Vagina (tissue), 2 donors: ENCODE data around the gene RNU1-3. TPM values are rescaled to one million over a fixed set of nuclear protein-coding genes. Genes with fewer than 3 reads are reported as not detected.
A peak's percentile ranks its signal among the peaks of the same experiment; 100 is the strongest.
"Not testable (repeated sequence)": the region's sequence is repeated elsewhere in the genome, so short reads cannot be mapped to it uniquely, and the experiment has no call there.

Experiments
- DNase-seq, 2 donors: peaks; one replicate each; pipeline ENCODE4 v3.0.0-alpha.2; 2017; ENCODE audit errors: extremely low spot score in 2 of 2
- H3K27ac ChIP-seq: fragments of 200-600 bp; sonication (generic); one replicate; pipeline ENCODE4 v1.5.1; 2019
- H3K27me3 ChIP-seq: fragments of 200-600 bp; sonication (generic); one replicate; pipeline ENCODE4 v1.5.1; 2019
- H3K36me3 ChIP-seq, 2 donors: fragments of 200-600 bp; sonication (generic); one replicate each; pipeline ENCODE4 v1.5.1; 2017 to 2019
- H3K4me1 ChIP-seq: fragments of 200-600 bp; sonication (generic); one replicate; pipeline ENCODE4 v1.5.1; 2019
- H3K4me3 ChIP-seq, 2 donors: fragments of 200-600 bp; sonication (generic); 1 replicate in 1 of 2; 2 replicates in 1 of 2; pipeline ENCODE4 v1.5.1; 2016 to 2019
- H3K9me3 ChIP-seq: fragments of 200-600 bp; sonication (generic); one replicate; pipeline ENCODE4 v1.5.1; 2019
- POLR2A ChIP-seq, 2 donors: fragments of 450-650 bp; IDR thresholded peaks; one replicate each; pipeline ENCODE4 v1.6.1; 2017; ENCODE audit warnings: antibody characterized with exemption in 2 of 2, mild to moderate bottlenecking in 2 of 2, moderate library complexity in 2 of 2
- POLR2AphosphoS5 ChIP-seq, 2 donors: sonication (generic); formaldehyde crosslinking; IDR thresholded peaks; one replicate each; pipeline ENCODE4 v1.9.0; 2017; ENCODE audit warnings: antibody characterized with exemption in 2 of 2, mild to moderate bottlenecking in 2 of 2, low read depth in 1 of 2; ENCODE audit not compliant: insufficient read depth in 1 of 2
- intact Hi-C: fragments of 100-400 bp; cut with DNase I; formaldehyde crosslinking; loops from one replicate; pipeline ENCODE4 v1.15.1; 2023
- total RNA-seq: library from RNA; depleted of rRNA; stranded (reverse); fragments of >200 nt; gene quantifications from one replicate; pipeline ENCODE4 v1.2.3, GENCODE V29; 2016
- TF ChIP-seq, protein P1 (sequence below), 3 experiments: fragments of 450-650 bp in 2 of 3; fragments of 200-600 bp in 1 of 3; sonication (generic) in 1 of 3; IDR thresholded peaks; one replicate each; pipeline ENCODE4 v1.5.1; 2017 to 2019; ENCODE audit warnings: antibody characterized with exemption in 3 of 3, mild to moderate bottlenecking in 2 of 3, moderate library complexity in 2 of 3

RNU1-3 gene
- total RNA-seq, 1 donor from 2014 or later, result 19,908 TPM

DNA sequence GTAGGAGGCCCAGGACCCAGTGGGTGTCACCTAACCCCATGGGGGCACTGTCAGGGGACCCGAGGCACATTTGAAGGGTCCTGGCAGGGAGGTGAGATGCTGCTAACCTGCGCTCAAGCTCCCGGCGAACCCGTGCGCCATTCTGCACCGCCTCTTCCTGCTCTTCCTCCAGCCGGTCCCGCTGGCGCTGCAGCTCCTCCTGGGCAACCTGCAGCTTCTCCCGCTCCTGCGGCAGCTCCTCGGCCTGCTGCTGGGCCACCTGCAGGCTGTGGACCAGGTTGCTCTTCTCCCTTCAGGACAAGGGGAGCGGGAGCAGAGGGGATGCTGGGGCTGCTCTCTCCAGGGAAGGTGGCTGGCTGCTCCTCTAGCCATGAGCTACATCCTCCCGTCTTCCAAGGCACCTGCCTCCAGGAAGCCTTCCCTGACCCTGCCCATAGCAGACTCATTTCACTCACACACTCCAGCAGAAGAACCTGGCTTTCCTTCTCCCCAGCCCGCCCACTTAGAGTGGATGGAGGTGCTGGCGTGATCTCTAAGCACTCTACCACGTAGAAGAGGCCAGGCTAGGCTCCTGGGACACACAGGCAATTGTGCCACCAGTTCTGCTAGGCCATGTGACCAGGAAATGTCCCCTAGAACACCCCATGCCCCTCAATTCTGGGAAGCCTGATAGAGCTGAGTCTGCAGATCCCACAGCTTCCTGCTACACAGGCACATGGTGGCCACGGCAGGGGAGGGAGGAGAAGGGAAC, 38.2 kb downstream of the RNU1-3 start:
- H3K4me3 ChIP-seq, result no peak overlapping the region
- H3K4me1 ChIP-seq, result peaks cover 9% of the 10 kb centered on the region
- H3K27ac ChIP-seq, result no peak overlapping the region
- DNase-seq, result peak; percentile 93 to 99
- peaks cover 0 to 82% of the 10 kb centered on the region in 2 donors for H3K36me3 ChIP-seq
- intact Hi-C loops, result no loop called here
- TF ChIP-seq, protein P1, sequence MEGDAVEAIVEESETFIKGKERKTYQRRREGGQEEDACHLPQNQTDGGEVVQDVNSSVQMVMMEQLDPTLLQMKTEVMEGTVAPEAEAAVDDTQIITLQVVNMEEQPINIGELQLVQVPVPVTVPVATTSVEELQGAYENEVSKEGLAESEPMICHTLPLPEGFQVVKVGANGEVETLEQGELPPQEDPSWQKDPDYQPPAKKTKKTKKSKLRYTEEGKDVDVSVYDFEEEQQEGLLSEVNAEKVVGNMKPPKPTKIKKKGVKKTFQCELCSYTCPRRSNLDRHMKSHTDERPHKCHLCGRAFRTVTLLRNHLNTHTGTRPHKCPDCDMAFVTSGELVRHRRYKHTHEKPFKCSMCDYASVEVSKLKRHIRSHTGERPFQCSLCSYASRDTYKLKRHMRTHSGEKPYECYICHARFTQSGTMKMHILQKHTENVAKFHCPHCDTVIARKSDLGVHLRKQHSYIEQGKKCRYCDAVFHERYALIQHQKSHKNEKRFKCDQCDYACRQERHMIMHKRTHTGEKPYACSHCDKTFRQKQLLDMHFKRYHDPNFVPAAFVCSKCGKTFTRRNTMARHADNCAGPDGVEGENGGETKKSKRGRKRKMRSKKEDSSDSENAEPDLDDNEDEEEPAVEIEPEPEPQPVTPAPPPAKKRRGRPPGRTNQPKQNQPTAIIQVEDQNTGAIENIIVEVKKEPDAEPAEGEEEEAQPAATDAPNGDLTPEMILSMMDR (IDR thresholded peaks at IDR 0.05), result no peak
- TF ChIP-seq POLR2A (IDR thresholded peaks at IDR 0.05), result no peak
- no peak for TF ChIP-seq POLR2AphosphoS5 (IDR thresholded peaks at IDR 0.05; ENCODE audit: insufficient read depth in 1 of 2, low read depth in 1 of 2)
- H3K9me3 ChIP-seq, result no peaks in the 10 kb centered on the region
- no peaks in the 10 kb centered on the region for H3K27me3 ChIP-seq

DNA sequence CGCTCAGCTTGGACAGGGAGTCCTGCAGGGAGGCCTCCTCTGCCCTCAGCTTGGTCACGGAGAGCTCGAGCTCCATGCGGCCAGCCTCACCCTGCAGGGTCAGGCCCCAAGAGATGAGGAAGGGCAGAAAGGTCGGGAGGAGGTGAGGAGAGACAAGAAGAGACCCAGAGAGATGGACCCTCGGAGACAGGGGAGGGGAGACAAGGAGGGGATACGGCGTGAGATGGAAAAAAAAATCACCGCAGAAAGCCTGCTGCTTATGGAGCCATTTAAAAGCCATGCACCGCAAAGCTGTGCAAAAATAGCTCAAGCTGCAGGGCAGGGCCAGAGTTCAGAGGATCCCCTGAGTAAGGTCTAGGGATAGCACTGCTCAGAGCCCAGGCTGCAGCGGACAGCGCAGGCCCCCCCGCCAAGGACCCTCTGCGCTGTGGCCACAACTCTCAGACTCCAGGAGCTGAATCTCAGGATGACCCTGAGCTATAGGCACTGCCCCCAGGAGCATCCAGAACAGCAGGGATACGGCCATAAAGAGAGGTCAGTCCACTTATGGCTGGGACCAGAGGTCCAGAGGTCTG, 40.3 kb downstream of the RNU1-3 start:
- intact Hi-C loops, H3K9me3 ChIP-seq, H3K27ac ChIP-seq, H3K4me1 ChIP-seq, H3K27me3 ChIP-seq, H3K4me3 ChIP-seq: not testable (repeated sequence)
- peaks cover 0 to 64% of the 10 kb centered on the region in 2 donors for H3K36me3 ChIP-seq
- DNase-seq, result peak; percentile 91 to 98

DNA sequence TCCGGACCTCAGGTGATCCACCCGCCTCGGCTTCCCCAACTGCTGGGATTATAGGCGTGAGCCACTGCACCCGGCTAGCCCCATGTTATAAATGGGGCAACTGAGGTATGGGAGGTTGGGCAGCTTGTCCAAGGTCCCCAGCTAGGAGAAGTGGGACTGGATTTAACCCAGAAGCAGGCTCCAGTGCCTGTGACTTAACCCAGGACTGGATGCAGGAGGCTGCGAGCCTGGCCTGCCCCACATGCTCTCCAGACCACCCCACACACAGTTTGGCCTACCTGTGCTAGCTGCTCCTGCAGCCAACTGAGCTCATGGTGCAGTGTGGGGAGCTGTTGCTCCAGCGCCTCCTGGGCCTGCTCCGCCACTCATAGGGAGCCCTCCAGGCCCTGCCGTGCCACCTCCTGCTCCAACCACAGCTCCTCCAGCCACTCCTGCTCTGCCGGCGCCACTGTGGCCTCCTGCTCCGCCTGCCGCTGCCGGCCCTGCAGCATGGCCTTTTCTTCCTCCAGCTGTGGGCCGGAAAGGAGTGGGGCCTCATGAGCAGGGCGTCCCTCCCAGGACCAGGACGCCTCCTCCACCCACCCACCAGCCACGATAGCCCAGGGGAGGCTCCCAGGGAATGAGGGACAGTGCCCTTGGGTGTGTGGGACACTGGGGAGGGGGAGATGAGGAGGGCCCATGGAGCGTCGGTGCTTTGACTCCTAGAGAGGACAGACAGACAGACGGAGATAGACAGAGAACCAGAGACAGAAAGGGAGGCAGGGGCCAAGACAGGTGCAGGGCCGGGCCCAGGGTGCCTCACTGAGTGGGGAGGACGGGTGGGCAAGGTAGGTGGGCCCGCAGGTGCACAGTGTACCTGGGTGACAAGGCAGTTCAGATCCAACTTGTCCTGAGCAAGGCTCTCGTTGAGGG, 41.0 kb downstream of the RNU1-3 start:
- intact Hi-C loops, result no loop called here
- no peak overlapping the region for H3K27ac ChIP-seq
- TF ChIP-seq, protein P1 (IDR thresholded peaks at IDR 0.05), result no peak
- no peak for TF ChIP-seq POLR2AphosphoS5 (IDR thresholded peaks at IDR 0.05; ENCODE audit: insufficient read depth in 1 of 2, low read depth in 1 of 2)
- peak; percentile 95 to 99 for DNase-seq
- peaks cover 14% of the 10 kb centered on the region for H3K4me1 ChIP-seq
- no peaks in the 10 kb centered on the region for H3K27me3 ChIP-seq
- no peak overlapping the region for H3K4me3 ChIP-seq
- peaks cover 0 to 57% of the 10 kb centered on the region in 2 donors for H3K36me3 ChIP-seq
- no peaks in the 10 kb centered on the region for H3K9me3 ChIP-seq

DNA sequence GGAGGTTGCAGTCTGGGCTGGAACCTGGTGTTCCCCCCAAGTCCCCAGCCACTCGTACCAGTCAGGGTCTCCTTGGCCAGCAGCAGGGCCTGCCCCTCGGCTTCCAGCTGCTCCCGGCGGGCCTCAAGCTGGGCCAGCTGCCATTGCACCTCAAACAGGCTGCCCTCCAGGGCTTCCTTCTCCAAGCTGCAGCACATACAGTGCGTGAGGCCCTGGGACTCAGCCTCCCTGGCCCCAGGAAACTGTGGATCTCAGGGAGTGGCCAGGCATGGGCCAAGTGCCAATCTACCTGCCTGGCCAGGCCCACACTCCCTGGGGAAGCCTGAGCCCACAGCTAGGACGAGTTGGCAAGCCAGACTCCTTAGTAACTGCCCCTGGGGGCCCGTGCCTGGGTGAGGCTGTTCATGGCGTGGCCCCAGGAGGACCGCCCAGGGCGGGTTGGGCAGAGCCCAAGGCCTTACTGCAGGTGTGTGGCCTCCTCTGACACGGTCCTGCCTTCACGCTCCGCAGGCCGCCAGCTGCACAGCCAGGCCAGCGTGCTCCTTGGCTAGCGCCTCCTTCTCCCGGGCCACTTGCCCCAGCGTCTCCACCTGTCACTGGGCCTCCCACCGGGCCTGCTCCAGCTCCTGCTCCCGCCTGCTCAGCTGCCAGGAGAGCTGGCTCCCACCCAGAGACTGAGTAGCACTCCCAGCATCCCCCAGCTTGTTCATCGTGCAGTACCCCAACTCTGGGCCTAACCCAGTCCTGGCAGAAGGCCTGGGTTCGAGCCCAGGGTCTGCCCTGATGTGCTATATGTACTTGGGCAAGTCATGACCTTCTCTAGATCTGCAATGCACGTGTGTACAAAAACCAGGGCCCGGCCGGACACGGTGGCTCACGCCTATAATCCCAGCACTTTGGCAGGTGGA, 42.7 kb downstream of the RNU1-3 start:
- intact Hi-C loops, result loop anchor here (5.0 kb wide), 1 partner anchor 323 kb away; no protein-coding TSS in a partner anchor
- not testable (repeated sequence) for H3K27ac ChIP-seq, H3K27me3 ChIP-seq, H3K4me3 ChIP-seq, H3K9me3 ChIP-seq
- Histone ChIP-seq H3K4me1 (peaks cover 14% of the 10 kb centered on the region), H3K36me3 (peaks cover 0 to 42% of the 10 kb centered on the region in 2 donors)
- DNase-seq, result peak; percentile 97 to 100

DNA sequence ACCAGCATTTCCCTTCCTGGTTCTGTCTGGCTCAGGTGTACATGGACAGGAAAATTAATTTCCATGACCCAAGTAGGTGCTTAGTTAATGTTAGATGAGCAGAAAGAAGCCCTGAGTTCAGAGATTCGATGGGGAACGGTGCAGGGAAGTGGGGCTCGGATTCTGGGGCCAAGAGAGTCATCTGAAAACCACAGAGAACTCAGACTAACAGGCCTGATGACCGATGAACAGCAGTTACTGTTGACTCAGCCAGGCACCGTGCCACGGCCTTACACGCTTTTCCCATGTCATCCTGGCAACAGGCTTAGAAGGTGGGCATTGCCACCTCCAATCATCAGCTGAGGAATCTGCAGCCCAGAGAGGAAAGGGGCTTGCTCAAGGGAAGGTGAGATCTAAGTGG, 43.4 kb downstream of the RNU1-3 start:
- H3K9me3 ChIP-seq, H3K4me3 ChIP-seq, H3K27ac ChIP-seq, H3K27me3 ChIP-seq: not testable (repeated sequence)
- intact Hi-C loops, result loop anchor here (5.0 kb wide), 1 partner anchor 324 kb away; no protein-coding TSS in a partner anchor
- peak; percentile 92 to 98 for DNase-seq
- Histone ChIP-seq H3K36me3 (peaks cover 0 to 40% of the 10 kb centered on the region in 2 donors), H3K4me1 (peaks cover 14% of the 10 kb centered on the region)

DNA sequence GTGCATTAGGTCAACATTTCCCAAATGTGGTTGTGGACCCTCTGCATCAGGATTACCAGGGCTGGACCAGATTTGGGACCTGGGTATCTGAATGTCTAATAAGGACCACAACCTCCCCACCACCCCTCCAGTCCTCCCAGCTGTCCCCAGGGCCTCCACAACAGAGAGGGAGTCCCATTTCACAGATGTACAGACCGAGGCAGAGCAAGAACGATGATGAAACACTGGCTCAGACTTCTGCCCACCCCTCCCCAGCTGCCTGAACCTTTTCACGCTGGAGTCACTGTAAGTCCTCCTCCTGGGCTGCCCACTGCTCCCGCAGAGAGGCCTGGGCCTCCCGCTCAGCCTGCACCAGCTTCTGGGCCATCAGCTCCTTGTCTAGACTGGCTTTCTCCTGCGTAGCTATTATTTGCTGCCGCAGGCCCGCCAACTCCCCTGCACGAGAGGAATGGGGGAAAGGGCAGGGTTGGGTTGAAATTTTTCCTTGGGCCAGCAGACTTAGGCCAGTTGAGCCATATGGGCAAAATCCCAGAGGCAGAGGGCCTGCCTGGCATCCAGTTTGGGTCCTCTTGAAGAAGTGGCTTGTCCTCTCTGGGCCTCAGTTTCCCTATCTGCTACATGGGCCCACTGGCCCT, 45.0 kb downstream of the RNU1-3 start:
- H3K36me3 ChIP-seq, result peaks cover 0 to 35% of the 10 kb centered on the region in 2 donors
- peak; percentile 95 to 100 for DNase-seq
- H3K4me1 ChIP-seq, result peaks cover 14% of the 10 kb centered on the region
- H3K9me3 ChIP-seq, H3K4me3 ChIP-seq, H3K27me3 ChIP-seq, H3K27ac ChIP-seq: not testable (repeated sequence)
- intact Hi-C loops, result loop anchor here (5.0 kb wide), 1 partner anchor 326 kb away; no protein-coding TSS in a partner anchor
